Cardiac septum (tissue), 1 donor: ENCODE measurements around the gene GPR156. TPM values are rescaled to one million over a fixed set of nuclear protein-coding genes. Genes with fewer than 3 reads are reported as not detected.

ENCODE experiments used
- DNase-seq: peaks from one replicate; pipeline ENCODE4 v3.0.0-alpha.2; 2020; ENCODE audit warnings: low spot score
- intact Hi-C: fragments of 100-400 bp; cut with DNase I; formaldehyde crosslinking; loops from one replicate; pipeline ENCODE4 v1.14.0; 2022
- total RNA-seq: library from RNA; stranded (reverse); fragmentation: NEBNext Ultra II Directional; extraction: Animal tissue kit (Norgen Biotek cat#: 25700); gene quantifications from one replicate; pipeline ENCODE4 v1.2.1, GENCODE V29; 2021
- donor health status: DM: no; HTN: no; CAD: no.

Gene GPR156
- total RNA-seq, 1 donor from 2014 or later: 0.11 TPM

DNA sequence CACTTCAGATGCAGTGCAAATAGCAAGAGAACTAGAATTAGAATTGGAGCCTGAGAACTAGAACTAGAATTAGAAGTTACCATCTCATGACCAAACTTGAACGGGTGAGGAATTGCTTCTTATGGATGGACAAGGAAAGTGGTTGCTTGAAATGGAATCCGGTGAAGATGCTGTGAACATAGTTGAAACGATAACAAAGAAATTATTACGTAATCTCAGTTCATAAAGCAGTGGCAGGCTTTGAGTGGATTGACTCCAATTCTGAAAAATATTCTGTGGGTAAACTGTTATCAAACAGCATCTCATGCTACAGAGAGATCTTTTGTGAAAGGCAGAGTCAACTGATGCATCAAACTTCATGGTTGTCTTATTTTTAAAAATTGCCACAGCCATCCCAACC lies 142.8 kb downstream of the GPR156 start:
- DNase-seq: no peak
- intact Hi-C loops: no loop called here

DNA sequence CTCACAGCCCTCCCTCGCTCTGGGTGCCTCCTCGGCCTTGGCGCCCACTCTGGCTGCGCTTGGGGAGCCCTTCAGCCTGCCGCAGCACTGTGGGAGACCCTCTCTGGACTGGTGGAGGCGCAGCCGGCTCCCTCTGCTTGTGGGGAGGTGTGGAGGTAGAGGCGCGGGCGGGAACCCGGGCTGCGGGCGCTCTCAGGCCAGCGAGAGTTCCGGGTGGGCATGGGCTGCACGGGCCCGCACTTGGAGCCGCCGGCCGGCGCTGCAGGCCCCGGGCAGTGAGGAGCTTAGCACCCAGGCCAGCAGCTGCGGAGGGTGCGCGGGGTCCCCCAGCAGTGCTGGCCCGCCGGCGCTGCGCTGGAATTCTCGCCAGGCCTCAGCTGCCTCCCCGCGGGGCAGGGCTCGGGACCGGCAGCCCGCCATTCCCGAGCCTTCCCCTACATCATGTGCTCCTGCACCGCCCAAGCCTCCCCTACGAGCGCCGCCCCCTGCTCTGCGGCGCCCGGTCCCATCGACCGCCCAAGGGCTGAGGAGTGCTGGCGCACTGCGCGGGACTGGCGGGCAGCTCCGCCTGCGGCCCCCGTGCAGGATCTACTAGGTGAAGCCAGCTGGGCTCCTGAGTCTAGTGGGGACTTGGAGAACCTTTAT lies 144.8 kb downstream of the GPR156 start:
- intact Hi-C loops: no loop called here
- no peak for DNase-seq

DNA sequence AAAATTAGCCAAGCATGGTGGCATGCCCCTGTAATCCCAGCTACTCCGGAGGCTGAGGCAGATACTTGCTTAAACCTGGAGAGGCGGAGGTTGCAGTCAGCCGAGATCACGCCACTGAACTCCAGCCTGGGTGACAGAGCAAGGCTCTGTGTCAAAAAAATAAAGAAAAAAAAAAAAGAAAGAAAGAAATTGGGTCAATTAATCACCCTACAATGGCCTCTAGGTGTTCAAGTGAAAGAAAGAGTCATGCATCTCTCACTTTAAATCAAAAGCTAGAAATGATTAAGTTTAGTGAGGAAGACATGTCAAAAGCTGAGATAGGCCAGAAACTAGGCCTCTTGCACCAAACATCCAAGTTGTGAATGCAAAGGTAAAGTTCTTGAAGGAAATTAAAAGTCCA lies 145.9 kb downstream of the GPR156 start:
- intact Hi-C loops: no loop called here
- DNase-seq: no peak

DNA sequence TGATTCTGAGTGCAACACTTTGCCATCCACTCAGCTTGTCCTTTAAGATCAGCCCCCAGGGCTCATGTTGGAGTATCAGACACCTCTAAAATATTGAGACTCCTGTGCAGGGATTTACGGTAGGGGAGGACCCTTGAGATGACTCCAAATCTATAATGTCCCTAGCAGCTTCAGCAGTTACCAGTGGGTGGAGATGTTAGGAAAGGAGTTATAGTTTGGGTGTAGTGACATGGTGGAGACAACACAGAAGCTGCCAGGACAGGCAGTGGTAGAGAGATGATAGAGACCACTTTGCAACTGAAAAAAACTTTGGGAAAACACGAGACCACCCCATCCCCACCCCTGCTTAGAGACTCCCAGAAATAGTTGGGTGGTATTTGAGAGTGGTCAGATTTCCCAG lies 147.5 kb downstream of the GPR156 start:
- intact Hi-C loops: no loop called here
- DNase-seq: no peak

DNA sequence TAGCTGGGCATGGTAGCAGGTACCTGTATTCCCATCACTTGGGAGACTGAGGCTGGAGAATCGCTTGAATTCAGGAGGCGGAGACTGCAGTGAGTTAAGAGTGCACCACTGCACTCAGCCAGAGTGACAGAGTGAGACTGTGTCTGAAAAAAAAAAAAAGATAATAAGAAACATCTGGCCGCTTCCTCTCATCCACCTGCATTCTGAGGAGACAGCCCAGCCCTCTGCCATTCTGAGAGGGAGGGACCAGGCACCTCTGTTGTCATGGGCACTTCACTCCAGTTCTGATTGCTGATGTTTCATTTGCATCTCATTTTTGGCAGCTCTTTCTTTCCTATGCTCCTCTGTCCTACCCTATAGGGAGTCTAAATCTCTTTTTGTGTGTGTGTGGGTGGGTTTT lies 154.4 kb downstream of the GPR156 start:
- no peak for DNase-seq
- intact Hi-C loops: no loop called here

DNA sequence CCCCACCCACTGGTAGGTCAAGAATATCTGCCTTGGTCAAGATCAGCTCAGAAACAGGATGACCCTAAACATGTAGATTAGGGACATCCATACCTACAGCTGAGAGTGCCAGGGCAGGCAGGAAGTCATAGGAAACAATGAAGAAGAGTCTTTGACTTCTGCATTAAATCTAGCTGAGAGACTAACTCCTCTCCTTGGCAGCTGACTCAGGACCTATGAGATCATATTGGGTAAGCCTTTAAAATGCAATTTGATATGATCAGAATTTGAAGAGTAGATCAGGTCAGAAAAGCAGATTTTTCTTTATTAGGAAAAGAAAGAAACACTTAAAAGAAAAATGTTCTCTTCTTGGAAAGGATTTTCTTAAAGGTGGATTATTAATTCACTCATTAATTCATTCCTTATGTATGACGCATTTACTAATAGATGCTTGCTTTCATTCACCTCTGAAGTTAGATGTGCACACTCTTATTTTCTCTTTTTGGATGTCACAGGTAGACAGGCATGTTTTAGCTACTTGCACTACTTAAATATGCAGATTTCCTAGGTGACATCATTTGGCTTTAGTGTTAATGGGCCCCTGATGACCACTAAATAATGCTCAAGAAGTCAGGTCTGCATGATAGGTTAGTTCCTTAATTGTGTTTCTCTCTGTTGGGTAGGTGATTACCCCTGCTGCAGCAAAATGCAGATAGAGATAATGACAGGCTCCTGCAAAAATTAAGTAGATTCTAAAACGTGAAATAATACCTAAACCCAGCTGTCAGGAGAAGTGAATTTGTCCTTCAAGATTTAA lies 155.1 kb downstream of the GPR156 start:
- intact Hi-C loops: no loop called here
- no peak for DNase-seq

DNA sequence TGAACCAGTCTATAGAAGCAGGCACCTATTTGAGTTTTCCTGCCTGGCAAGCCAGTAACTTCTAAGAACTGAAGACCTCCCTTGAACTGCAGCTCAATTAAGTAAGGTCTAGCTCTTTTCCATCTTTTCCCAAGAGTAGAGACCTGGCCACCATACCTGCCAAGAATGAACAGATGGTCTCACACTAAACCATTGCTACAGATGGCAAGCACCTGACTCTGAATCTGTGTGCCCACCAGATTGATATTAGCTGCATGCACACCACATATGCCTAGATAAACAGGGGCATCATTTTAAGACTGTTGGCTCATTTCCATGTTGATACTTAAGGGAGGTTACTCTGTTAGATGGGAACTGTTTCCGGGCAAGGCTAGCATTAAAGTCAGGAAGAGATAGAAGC lies 156.0 kb downstream of the GPR156 start:
- no peak for DNase-seq
- intact Hi-C loops: no loop called here

DNA sequence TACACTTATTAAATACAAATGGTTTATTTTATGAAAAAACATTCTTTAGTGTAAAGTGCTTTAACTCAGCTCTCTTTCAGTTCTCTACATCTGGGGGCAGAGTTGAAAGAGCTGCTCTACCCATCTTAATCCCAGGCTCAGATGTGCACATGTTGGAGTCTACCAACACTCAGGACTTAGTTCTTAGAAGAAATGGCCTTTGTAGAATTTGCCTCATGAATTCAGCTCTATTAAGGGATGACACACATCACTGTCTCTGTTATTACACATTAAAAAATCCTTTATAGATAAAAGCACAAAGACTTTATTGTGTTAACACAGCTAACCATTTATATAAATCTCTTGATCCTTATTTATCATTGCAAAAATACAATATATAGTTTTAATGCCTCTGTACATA lies 159.0 kb downstream of the GPR156 start:
- intact Hi-C loops: no loop called here
- DNase-seq: no peak

DNA sequence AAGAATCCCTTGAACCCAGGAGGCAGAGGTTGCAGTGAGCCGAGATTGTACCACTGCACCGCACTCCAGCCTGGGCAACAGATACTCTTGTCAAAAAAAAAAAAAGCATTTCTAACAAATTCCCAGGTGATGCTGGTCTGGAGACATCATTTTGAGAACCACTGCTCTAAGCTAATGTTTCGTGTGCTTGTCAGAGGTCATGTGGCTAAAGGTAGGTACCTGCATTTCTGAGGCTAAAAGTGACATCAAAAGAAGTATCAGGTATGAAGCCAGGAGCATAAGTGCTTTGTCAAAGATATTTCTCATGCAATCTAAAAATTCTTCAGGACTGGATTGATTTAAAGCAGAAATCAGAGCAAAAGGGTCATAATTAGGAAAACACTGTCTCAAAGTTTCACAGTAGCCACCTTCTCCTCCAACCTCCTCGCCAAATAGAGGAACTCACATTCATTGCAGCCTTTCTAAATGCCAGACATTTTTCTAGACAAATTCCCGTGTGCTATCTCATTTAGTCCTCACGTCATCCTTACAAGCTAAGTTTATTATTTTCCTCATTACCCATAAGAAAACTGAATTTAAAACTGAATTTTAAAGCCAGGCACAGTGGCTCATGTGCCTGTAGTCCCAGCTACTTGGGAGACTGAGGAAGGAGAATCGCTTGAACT lies 165.0 kb downstream of the GPR156 start:
- no peak for DNase-seq
- intact Hi-C loops: no loop called here

Other genes with a start within 250 kb of the GPR156 start
- 46.8 TPM for gene GSK3B, start 190.8 kb downstream of the GPR156 start, total RNA-seq
- 8.1 TPM for gene LRRC58, start 64.1 kb upstream of the GPR156 start, total RNA-seq
- gene FSTL1, start 165.8 kb upstream of the GPR156 start, total RNA-seq: 140 TPM